ENCODE measurements around the gene BBS9. TPM values are rescaled to one million over a fixed set of nuclear protein-coding genes. Genes with fewer than 3 reads are reported as not detected.

Gene BBS9
- total RNA-seq, 1 experiment from 2014 or later, result 4.7 TPM

DNA sequence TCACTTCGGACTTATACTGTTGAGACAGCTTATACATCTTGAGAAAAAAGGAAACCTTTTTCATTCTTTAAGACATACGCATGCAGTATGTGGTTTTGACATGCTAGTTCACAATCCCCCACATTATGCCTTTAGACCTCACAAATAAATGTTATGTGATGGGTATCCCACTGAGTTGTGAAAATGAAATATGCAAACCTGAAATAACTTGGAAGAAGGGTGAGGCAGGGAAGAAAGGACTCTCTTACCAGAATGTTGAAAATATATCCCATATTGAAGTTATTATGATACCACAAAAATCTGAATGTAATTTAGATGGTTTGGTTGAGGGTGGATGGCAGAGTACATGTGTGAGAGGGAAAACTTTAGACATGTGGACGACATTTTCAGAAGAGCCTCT, 379.8 kb downstream of the BBS9 start:
- Mint-ChIP-seq H3K27me3 (ENCODE audit: insufficient read depth, unreplicated experiment) (peaks cover 7% of the 10 kb centered on the region), H3K27ac (ENCODE audit: unreplicated experiment) (no peak overlapping the region), H3K4me3 (ENCODE audit: unreplicated experiment) (no peak overlapping the region), H3K9me3 (ENCODE audit: unreplicated experiment) (no peaks in the 10 kb centered on the region), H3K4me1 (ENCODE audit: low read depth, unreplicated experiment) (no peaks in the 10 kb centered on the region), H3K36me3 (ENCODE audit: insufficient read depth, unreplicated experiment) (no peaks in the 10 kb centered on the region)
- TF ChIP-seq, protein P1, sequence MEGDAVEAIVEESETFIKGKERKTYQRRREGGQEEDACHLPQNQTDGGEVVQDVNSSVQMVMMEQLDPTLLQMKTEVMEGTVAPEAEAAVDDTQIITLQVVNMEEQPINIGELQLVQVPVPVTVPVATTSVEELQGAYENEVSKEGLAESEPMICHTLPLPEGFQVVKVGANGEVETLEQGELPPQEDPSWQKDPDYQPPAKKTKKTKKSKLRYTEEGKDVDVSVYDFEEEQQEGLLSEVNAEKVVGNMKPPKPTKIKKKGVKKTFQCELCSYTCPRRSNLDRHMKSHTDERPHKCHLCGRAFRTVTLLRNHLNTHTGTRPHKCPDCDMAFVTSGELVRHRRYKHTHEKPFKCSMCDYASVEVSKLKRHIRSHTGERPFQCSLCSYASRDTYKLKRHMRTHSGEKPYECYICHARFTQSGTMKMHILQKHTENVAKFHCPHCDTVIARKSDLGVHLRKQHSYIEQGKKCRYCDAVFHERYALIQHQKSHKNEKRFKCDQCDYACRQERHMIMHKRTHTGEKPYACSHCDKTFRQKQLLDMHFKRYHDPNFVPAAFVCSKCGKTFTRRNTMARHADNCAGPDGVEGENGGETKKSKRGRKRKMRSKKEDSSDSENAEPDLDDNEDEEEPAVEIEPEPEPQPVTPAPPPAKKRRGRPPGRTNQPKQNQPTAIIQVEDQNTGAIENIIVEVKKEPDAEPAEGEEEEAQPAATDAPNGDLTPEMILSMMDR (IDR thresholded peaks at IDR 0.05; ENCODE audit: insufficient read depth in 1 of 2, low read depth in 1 of 2, low read length in 1 of 2, severe bottlenecking in 1 of 2, unreplicated experiment in 1 of 2), result no peak
- H3K4me1 ChIP-seq, result no peaks in the 10 kb centered on the region
- POLR2A ChIA-PET, result no interaction called here
- BruUV-seq (replicated peaks), result no TSS peak
- no peaks in the 10 kb centered on the region for H3K36me3 ChIP-seq (ENCODE audit: control insufficient read depth, insufficient read depth, low read length)
- H3K27me3 ChIP-seq (replicated peaks; ENCODE audit: control insufficient read depth, insufficient read depth, low read length), result no peaks in the 10 kb centered on the region
- H3K4me3 ChIP-seq (ENCODE audit: low read depth, low read length), result no peak overlapping the region
- DNase-seq, result no peak
- H3K9me3 ChIP-seq, result no peaks in the 10 kb centered on the region
- CTCF ChIA-PET, result no interaction called here
- intact Hi-C loops (cut with micrococcal nuclease; ENCODE audit: unreplicated experiment), result no loop called here

GRCh38 chr7:33511778-33512177, 382.4 kb downstream of the BBS9 start:
- no peaks in the 10 kb centered on the region for H3K4me1 Mint-ChIP-seq (ENCODE audit: low read depth, unreplicated experiment)

GRCh38 chr7:33516568-33516967, 387.2 kb downstream of the BBS9 start:
- H3K4me1 Mint-ChIP-seq (ENCODE audit: low read depth, unreplicated experiment), result no peaks in the 10 kb centered on the region
- no peaks in the 10 kb centered on the region for H3K36me3 Mint-ChIP-seq (ENCODE audit: insufficient read depth, unreplicated experiment)
- no peak overlapping the region for H3K27ac Mint-ChIP-seq (ENCODE audit: unreplicated experiment)
- no peak overlapping the region for H3K4me3 Mint-ChIP-seq (ENCODE audit: unreplicated experiment)
- ChIA-PET CTCF (no interaction called here), POLR2A (no interaction called here)
- peaks cover 11% of the 10 kb centered on the region for H3K27me3 Mint-ChIP-seq (ENCODE audit: insufficient read depth, unreplicated experiment)
- H3K9me3 ChIP-seq, result peaks cover 4% of the 10 kb centered on the region; the same call in 1 of the 2 replicates
- BruUV-seq (replicated peaks), result no TSS peak
- TF ChIP-seq, protein P1 (IDR thresholded peaks at IDR 0.05; ENCODE audit: insufficient read depth in 1 of 2, low read depth in 1 of 2, low read length in 1 of 2, severe bottlenecking in 1 of 2, unreplicated experiment in 1 of 2), result no peak
- no peaks in the 10 kb centered on the region for H3K36me3 ChIP-seq (ENCODE audit: control insufficient read depth, insufficient read depth, low read length)
- no peak overlapping the region for H3K4me3 ChIP-seq (ENCODE audit: low read depth, low read length)
- no peaks in the 10 kb centered on the region for H3K4me1 ChIP-seq
- no peaks in the 10 kb centered on the region for H3K27me3 ChIP-seq (replicated peaks; ENCODE audit: control insufficient read depth, insufficient read depth, low read length)
- no peak for DNase-seq
- H3K9me3 Mint-ChIP-seq (ENCODE audit: unreplicated experiment), result no peaks in the 10 kb centered on the region
- intact Hi-C loops (cut with micrococcal nuclease; ENCODE audit: unreplicated experiment), result no loop called here

More at GRCh38 chr7:33511778-33512177, 382.4 kb downstream of the BBS9 start:
- Histone ChIP-seq H3K4me1 (no peaks in the 10 kb centered on the region), H3K4me3 (ENCODE audit: low read depth, low read length) (no peak overlapping the region), H3K9me3 (no peaks in the 10 kb centered on the region), H3K27me3 (replicated peaks; ENCODE audit: control insufficient read depth, insufficient read depth, low read length) (no peaks in the 10 kb centered on the region), H3K36me3 (ENCODE audit: control insufficient read depth, insufficient read depth, low read length) (no peaks in the 10 kb centered on the region)
- H3K36me3 Mint-ChIP-seq (ENCODE audit: insufficient read depth, unreplicated experiment), result no peaks in the 10 kb centered on the region
- no peaks in the 10 kb centered on the region for H3K9me3 Mint-ChIP-seq (ENCODE audit: unreplicated experiment)
- TF ChIP-seq, protein P1 (IDR thresholded peaks at IDR 0.05; ENCODE audit: insufficient read depth in 1 of 2, low read depth in 1 of 2, low read length in 1 of 2, severe bottlenecking in 1 of 2, unreplicated experiment in 1 of 2), result no peak
- ChIA-PET POLR2A (no interaction called here), CTCF (no interaction called here)
- BruUV-seq (replicated peaks), result no TSS peak
- no peak for DNase-seq
- H3K27ac Mint-ChIP-seq (ENCODE audit: unreplicated experiment), result no peak overlapping the region
- intact Hi-C loops (cut with micrococcal nuclease; ENCODE audit: unreplicated experiment), result no loop called here
- peaks cover 11% of the 10 kb centered on the region for H3K27me3 Mint-ChIP-seq (ENCODE audit: insufficient read depth, unreplicated experiment)
- no peak overlapping the region for H3K4me3 Mint-ChIP-seq (ENCODE audit: unreplicated experiment)
